Adrenal gland (tissue), 5 donors: ENCODE results near the gene ADPRHL1.

Source experiments
- CTCF ChIP-seq, 6 experiments: fragments of 450-650 bp in 4 of 6; fragments of 200-600 bp in 2 of 6; sonication (generic) in 1 of 6; IDR thresholded peaks; 1 replicate in 5 of 6; 2 replicates in 1 of 6; pipeline versions ENCODE4 v1.5.1 to v1.8.0; 2016 to 2021; ENCODE audit warnings: antibody characterized with exemption in 6 of 6, mild to moderate bottlenecking in 2 of 6, moderate library complexity in 1 of 6
- POLR2A ChIP-seq, 2 donors: fragments of 450-650 bp; IDR thresholded peaks; one replicate each; pipeline ENCODE4 v1.6.1; 2017; ENCODE audit warnings: antibody characterized with exemption in 2 of 2, mild to moderate bottlenecking in 2 of 2, moderate library complexity in 1 of 2
- donor health status: DM: no; HTN: no; CAD: no.

DNA sequence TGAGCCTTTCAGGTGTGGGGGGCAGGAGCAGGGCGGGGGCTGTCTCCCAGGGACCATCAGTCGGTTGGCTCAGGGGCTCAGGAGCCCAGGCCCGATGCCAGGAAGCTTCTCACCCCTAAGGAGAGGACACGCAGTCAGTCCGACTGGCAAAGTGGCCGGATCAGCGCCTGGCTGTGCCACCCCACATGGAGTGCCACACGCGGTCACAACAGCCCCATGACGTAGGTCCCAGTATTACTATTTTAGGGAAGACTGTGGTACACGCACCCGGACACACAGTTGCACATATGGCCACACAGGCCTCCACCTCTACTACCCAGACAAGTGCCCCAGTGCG, 60.1 kb downstream of the ADPRHL1 start:
- TF ChIP-seq POLR2A (IDR thresholded peaks at IDR 0.05): no peak
- no peak for TF ChIP-seq CTCF (IDR thresholded peaks at IDR 0.05)
